ENCODE data around the gene RYR2. TPM values are rescaled to one million over a fixed set of nuclear protein-coding genes. Genes with fewer than 3 reads are reported as not detected.

The RYR2 gene
- polyA plus RNA-seq, 2 of the 4 experiments (the other 2 are of a cell fraction) = 0.06 TPM; not detected in 1

DNA sequence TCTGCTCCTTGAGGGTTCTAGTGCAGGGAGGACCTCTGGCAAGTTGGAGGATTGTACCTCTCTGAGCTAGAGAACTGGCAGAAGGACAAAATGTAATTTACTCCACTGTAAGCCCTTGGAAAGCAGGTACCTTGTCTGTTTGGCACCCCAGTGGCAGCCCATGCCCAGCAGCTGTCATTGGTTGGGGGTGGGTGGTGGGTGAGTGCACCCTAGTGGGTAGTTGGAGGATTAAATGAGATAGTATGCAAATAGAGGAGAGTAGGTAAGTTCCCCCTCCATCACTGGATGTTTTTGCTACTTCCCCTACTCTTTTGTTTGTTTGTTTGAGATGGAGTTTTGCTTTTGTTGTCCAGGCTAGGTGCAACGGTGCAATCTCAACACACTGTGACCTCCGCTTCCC is 69.8 kb downstream of the RYR2 start:
- FAIRE-seq = no peak
- no peak overlapping the region for H3K27ac ChIP-seq
- no peaks in the 10 kb centered on the region for H3K4me1 ChIP-seq
- no peak overlapping the region for H3K4me3 ChIP-seq
- TF ChIP-seq SMC3 (IDR thresholded peaks at IDR 0.05) = no peak
- TF ChIP-seq RAD21 (conservative IDR thresholded peaks at IDR 0.05 in 1 of 2, IDR thresholded peaks at IDR 0.05 in 1 of 2) = no peak
- no peak for TF ChIP-seq EP300 (IDR thresholded peaks at IDR 0.05)
- TF ChIP-seq JUNB (IDR thresholded peaks at IDR 0.05) = no peak
- WGBS (ENCODE audit: missing lambda C conversion rate) = 25% methylated on average over 2 of the region's 2 CpGs
- ATAC-seq = no peak
- ChIA-PET CTCF (interaction anchor here (0.6 to 1.6 kb wide), 2 partner anchors 67 to 450 kb away, joined by 3 read pairs; no protein-coding TSS in a partner anchor), POLR2A (no interaction called here)
- no peak overlapping the region for H3K4me2 ChIP-seq
- no peaks in the 10 kb centered on the region for H3K9me3 ChIP-seq
- no peak for DNase-seq (ENCODE audit: low read depth in 1 of 2, low spot score in 1 of 2)

- Histone ChIP-seq H3K4me1 (no peaks in the 10 kb centered on the region), H3K4me2 (no peak overlapping the region), H3K4me3 (no peak overlapping the region), H3K9me3 (no peaks in the 10 kb centered on the region), H3K27ac (no peak overlapping the region)
- ATAC-seq (no peak), FAIRE-seq (no peak), DNase-seq (ENCODE audit: low read depth in 1 of 2, low spot score in 1 of 2) (no peak)
- CTCF ChIA-PET = interaction anchor here (0.6 kb wide), 1 partner anchor 52 kb away, joined by 3 read pairs; no protein-coding TSS in a partner anchor
- POLR2A ChIA-PET = no interaction called here
- TF ChIP-seq PHF8 (IDR thresholded peaks at IDR 0.05; ENCODE audit: borderline replicate concordance, low read depth) = no peak
- TF ChIP-seq, protein P1, sequence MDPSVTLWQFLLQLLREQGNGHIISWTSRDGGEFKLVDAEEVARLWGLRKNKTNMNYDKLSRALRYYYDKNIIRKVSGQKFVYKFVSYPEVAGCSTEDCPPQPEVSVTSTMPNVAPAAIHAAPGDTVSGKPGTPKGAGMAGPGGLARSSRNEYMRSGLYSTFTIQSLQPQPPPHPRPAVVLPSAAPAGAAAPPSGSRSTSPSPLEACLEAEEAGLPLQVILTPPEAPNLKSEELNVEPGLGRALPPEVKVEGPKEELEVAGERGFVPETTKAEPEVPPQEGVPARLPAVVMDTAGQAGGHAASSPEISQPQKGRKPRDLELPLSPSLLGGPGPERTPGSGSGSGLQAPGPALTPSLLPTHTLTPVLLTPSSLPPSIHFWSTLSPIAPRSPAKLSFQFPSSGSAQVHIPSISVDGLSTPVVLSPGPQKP (IDR thresholded peaks at IDR 0.05; ENCODE audit: low read depth, low read length) = no peak
- TF ChIP-seq EHF (CRISPR knock-in tag; IDR thresholded peaks at IDR 0.05) = no peak
- no peak for TF ChIP-seq EP300 (IDR thresholded peaks at IDR 0.05)
- TF ChIP-seq MAFK (IDR thresholded peaks at IDR 0.05; ENCODE audit: partially characterized antibody) = no peak
- WGBS (ENCODE audit: missing lambda C conversion rate) = 41% methylated on average over 4 of the region's 4 CpGs
Observed at GRCh38 chr1:237112663-237113062, 70.7 kb downstream of the RYR2 start.

GRCh38 chr1:237115035-237115434 is 73.1 kb downstream of the RYR2 start:
- FAIRE-seq (no peak), DNase-seq (ENCODE audit: low read depth in 1 of 2, low spot score in 1 of 2) (no peak), ATAC-seq (no peak; a peak in 1 of 6 replicates)
- Histone ChIP-seq H3K4me1 (no peaks in the 10 kb centered on the region), H3K4me2 (no peak overlapping the region), H3K27ac (no peak overlapping the region), H3K9me3 (no peaks in the 10 kb centered on the region), H3K4me3 (no peak overlapping the region)
- ChIA-PET CTCF (no interaction called here), POLR2A (no interaction called here)
- WGBS (ENCODE audit: missing lambda C conversion rate) = 76% methylated on average over 4 of the region's 6 CpGs
- TF ChIP-seq CEBPB (IDR thresholded peaks at IDR 0.05) (no peak), JUN (IDR thresholded peaks at IDR 0.05) (no peak), FOSB (CRISPR knock-in tag; IDR thresholded peaks at IDR 0.05) (no peak)

DNA sequence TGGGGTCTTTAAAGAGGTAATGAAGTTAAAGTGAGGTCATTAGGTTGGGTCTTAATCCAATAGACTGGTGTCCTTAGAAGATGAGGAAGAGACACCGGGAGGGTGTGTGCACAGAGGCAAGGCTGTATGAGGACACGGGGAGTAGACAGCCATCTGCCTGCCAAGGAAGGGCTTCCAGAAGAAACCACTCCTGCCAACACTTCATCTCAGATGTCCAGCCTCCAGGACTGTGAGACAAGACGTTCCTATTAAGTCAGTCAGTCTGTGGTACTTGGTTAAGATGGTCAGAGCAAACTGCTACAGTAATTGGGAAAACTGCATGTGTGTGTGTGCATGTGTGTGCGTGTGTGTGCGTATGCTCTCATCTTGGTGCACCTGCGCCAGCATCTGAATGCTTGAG is 77.1 kb downstream of the RYR2 start:
- DNase-seq (ENCODE audit: low read depth in 1 of 2, low spot score in 1 of 2) = no peak
- no peak for FAIRE-seq
- H3K27ac ChIP-seq = no peak overlapping the region
- no peaks in the 10 kb centered on the region for H3K4me1 ChIP-seq
- no peak for ATAC-seq
- ChIA-PET CTCF (no interaction called here), POLR2A (no interaction called here)
- WGBS (ENCODE audit: missing lambda C conversion rate) = 46% methylated on average over 6 of the region's 6 CpGs
- no peaks in the 10 kb centered on the region for H3K9me3 ChIP-seq
- no peak overlapping the region for H3K4me2 ChIP-seq
- H3K4me3 ChIP-seq = no peak overlapping the region
- TF ChIP-seq JUN (IDR thresholded peaks at IDR 0.05) = no peak
- TF ChIP-seq REST (IDR thresholded peaks at IDR 0.05) = no peak
- TF ChIP-seq, protein P2, sequence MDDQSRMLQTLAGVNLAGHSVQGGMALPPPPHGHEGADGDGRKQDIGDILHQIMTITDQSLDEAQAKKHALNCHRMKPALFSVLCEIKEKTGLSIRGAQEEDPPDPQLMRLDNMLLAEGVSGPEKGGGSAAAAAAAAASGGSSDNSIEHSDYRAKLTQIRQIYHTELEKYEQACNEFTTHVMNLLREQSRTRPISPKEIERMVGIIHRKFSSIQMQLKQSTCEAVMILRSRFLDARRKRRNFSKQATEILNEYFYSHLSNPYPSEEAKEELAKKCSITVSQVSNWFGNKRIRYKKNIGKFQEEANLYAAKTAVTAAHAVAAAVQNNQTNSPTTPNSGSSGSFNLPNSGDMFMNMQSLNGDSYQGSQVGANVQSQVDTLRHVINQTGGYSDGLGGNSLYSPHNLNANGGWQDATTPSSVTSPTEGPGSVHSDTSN (IDR thresholded peaks at IDR 0.05) = no peak
- no peak for TF ChIP-seq CHD2 (IDR thresholded peaks at IDR 0.05; ENCODE audit: low read length, partially characterized antibody)
- TF ChIP-seq, protein P3, sequence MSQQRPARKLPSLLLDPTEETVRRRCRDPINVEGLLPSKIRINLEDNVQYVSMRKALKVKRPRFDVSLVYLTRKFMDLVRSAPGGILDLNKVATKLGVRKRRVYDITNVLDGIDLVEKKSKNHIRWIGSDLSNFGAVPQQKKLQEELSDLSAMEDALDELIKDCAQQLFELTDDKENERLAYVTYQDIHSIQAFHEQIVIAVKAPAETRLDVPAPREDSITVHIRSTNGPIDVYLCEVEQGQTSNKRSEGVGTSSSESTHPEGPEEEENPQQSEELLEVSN (IDR thresholded peaks at IDR 0.05; ENCODE audit: borderline replicate concordance, low read depth) = no peak
- TF ChIP-seq CEBPB (IDR thresholded peaks at IDR 0.05) = no peak
- TF ChIP-seq TFCP2L1 (CRISPR knock-in tag; IDR thresholded peaks at IDR 0.05) = no peak
- TF ChIP-seq SMC3 (IDR thresholded peaks at IDR 0.05) = no peak
- no peak for TF ChIP-seq POLR2A (IDR thresholded peaks at IDR 0.05; ENCODE audit: low read length)
- TF ChIP-seq HMGXB4 (CRISPR knock-in tag; IDR thresholded peaks at IDR 0.05; ENCODE audit: borderline replicate concordance) = no peak
- TF ChIP-seq RFX5 (IDR thresholded peaks at IDR 0.05) = no peak
- no peak for TF ChIP-seq KDM5A (IDR thresholded peaks at IDR 0.05)
- TF ChIP-seq ZSCAN20 (CRISPR knock-in tag; IDR thresholded peaks at IDR 0.05) = no peak
- TF ChIP-seq JUNB (IDR thresholded peaks at IDR 0.05) = no peak
- no peak for TF ChIP-seq ZC3H11A (IDR thresholded peaks at IDR 0.05)
- TF ChIP-seq TP53 (CRISPR knock-in tag; IDR thresholded peaks at IDR 0.05) = no peak
- no peak for TF ChIP-seq ESRRA (IDR thresholded peaks at IDR 0.05; ENCODE audit: borderline replicate concordance, low read length)

All from A549 (cell line).